HepG2 (cell line): ENCODE data around the gene GLRX5. TPM values are rescaled to one million over a fixed set of nuclear protein-coding genes. Genes with fewer than 3 reads are reported as not detected.

Source experiments
- FOSL1 ChIP-seq: sonication (generic); formaldehyde crosslinking; IDR thresholded peaks from 2 replicates; pipeline ENCODE4 v1.9.0; 2021; ENCODE audit warnings: missing genetic modification reagents, borderline replicate concordance
- FOXJ3 ChIP-seq: sonication (generic); formaldehyde crosslinking; IDR thresholded peaks from 2 replicates; pipeline ENCODE4 v1.4.0; 2020; ENCODE audit warnings: missing genetic modification reagents, mild to moderate bottlenecking, borderline replicate concordance
- KDM5B ChIP-seq: sonication (generic); formaldehyde crosslinking; IDR thresholded peaks from 2 replicates; pipeline ENCODE4 v1.4.0; 2020; ENCODE audit warnings: missing genetic modification reagents, mild to moderate bottlenecking, borderline replicate concordance
- MAFG ChIP-seq: sonication (generic); formaldehyde crosslinking; IDR thresholded peaks from 2 replicates; pipeline ENCODE4 v1.5.1; 2020; ENCODE audit warnings: mild to moderate bottlenecking, missing genetic modification reagents
- MIER3 ChIP-seq: IDR thresholded peaks from 2 replicates; pipeline ENCODE4 v1.6.1; 2016; ENCODE audit warnings: missing compliant biosample characterization, borderline replicate concordance
- RBFOX2 ChIP-seq: fragments of 200-400 bp; formaldehyde crosslinking; IDR thresholded peaks from 2 replicates; pipeline ENCODE4 v1.6.1; 2017; ENCODE audit warnings: low read depth, mild to moderate bottlenecking, low read length
- ZNF383 ChIP-seq: sonication (generic); formaldehyde crosslinking; IDR thresholded peaks from 2 replicates; pipeline ENCODE4 v1.4.0; 2020; ENCODE audit warnings: missing genetic modification reagents, mild to moderate bottlenecking, borderline replicate concordance
- ZNF550 ChIP-seq: sonication (generic); formaldehyde crosslinking; IDR thresholded peaks from 2 replicates; pipeline ENCODE4 v1.4.0; 2020; ENCODE audit warnings: mild to moderate bottlenecking, missing genetic modification reagents, borderline replicate concordance
- polyA plus RNA-seq, 8 experiments: library from polyadenylated mRNA; depleted of rRNA in 3 of 8; stranded (reverse) in 7 of 8; unstranded in 1 of 8; fragments of >200 nt; fragmentation: Illumina TruSeq in 4 of 8; extraction: Trizol in 4 of 8; gene quantifications; 2 replicates each; pipeline versions ENCODE4 v1.2.1 to v1.2.3, GENCODE V29; 2011 to 2016; ENCODE audit warnings: low read depth in 4 of 8, missing spikeins in 1 of 8, mixed read lengths in 1 of 8; ENCODE audit not compliant: insufficient read depth in 1 of 8
- total RNA-seq, 5 experiments: library from RNA; depleted of rRNA; stranded (reverse); fragments of >200 nt; fragmentation: Illumina TruSeq; extraction: Trizol; gene quantifications; 2 replicates each; pipeline ENCODE4 v1.2.3, GENCODE V29; 2016; ENCODE audit warnings: low read depth in 1 of 5
- TF ChIP-seq, protein P1 (sequence below): fragments of 450-650 bp; IDR thresholded peaks from 2 replicates; pipeline ENCODE4 v1.6.1; 2017; ENCODE audit warnings: mild to moderate bottlenecking
- TF ChIP-seq, protein P2 (sequence below): sonication (generic); formaldehyde crosslinking; IDR thresholded peaks from 2 replicates; pipeline ENCODE4 v1.4.0; 2020; ENCODE audit warnings: low read depth, mild to moderate bottlenecking, missing genetic modification reagents
- TF ChIP-seq, protein P3 (sequence below): sonication (generic); formaldehyde crosslinking; IDR thresholded peaks from 2 replicates; pipeline ENCODE4 v1.5.0; 2020; ENCODE audit warnings: mild to moderate bottlenecking, missing genetic modification reagents
- TF ChIP-seq, protein P4 (sequence below): sonication (generic); formaldehyde crosslinking; IDR thresholded peaks from 2 replicates; pipeline ENCODE4 v1.4.0; 2020; ENCODE audit warnings: missing genetic modification reagents
- TF ChIP-seq, protein P5 (sequence below): sonication (generic); formaldehyde crosslinking; IDR thresholded peaks from 2 replicates; pipeline ENCODE4 v1.5.0; 2020; ENCODE audit warnings: mild to moderate bottlenecking, missing genetic modification reagents

GLRX5 gene
- total and polyA plus RNA-seq, 2 of the 13 experiments (the other 11 are each of a cell fraction or from before 2014, with no cell fraction given) = 122 to 146 TPM

DNA sequence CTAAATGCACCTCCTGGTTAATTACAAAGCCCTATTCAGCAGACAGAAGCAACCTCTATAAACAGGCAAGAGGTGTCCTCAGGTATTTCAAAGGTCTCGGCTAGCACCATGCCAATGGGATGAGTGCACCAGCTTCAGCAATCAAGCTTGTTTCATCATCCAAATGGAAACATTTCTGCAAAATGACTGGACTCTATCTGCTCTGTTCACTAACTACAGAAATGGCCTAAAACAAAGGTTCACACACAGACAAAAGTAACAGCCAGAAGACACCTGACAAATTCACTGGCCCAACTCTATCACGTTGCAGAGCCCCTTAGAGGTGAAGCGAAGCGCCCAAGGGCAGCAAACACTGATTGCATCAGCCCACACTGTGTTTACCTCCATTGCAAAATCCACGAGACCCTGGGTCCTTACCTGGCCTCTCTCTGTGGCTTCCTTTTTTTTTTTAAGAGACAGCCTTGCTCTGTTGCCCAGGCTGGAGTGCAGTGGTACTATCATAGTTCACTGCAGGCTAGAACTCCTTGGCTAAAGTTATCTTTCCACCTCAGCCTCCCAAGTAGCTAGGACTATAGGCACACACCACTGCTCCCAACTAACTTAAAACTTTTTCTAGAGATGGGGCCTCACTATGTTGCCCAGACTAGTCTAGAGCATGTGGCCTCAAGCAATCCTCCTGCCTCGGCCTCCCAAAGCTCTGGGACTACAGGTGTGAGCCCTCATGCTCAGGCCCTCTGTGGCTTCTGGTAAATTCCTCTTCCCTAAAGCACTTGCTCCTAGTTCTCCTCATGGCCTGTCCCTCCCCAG is 9.9 kb upstream of the GLRX5 start (continued):
- TF ChIP-seq, protein P1, sequence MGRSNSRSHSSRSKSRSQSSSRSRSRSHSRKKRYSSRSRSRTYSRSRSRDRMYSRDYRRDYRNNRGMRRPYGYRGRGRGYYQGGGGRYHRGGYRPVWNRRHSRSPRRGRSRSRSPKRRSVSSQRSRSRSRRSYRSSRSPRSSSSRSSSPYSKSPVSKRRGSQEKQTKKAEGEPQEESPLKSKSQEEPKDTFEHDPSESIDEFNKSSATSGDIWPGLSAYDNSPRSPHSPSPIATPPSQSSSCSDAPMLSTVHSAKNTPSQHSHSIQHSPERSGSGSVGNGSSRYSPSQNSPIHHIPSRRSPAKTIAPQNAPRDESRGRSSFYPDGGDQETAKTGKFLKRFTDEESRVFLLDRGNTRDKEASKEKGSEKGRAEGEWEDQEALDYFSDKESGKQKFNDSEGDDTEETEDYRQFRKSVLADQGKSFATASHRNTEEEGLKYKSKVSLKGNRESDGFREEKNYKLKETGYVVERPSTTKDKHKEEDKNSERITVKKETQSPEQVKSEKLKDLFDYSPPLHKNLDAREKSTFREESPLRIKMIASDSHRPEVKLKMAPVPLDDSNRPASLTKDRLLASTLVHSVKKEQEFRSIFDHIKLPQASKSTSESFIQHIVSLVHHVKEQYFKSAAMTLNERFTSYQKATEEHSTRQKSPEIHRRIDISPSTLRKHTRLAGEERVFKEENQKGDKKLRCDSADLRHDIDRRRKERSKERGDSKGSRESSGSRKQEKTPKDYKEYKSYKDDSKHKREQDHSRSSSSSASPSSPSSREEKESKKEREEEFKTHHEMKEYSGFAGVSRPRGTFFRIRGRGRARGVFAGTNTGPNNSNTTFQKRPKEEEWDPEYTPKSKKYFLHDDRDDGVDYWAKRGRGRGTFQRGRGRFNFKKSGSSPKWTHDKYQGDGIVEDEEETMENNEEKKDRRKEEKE = no peak
- TF ChIP-seq KDM5B (CRISPR knock-in tag) = peak; percentile 24; the same call in 1 of the 2 replicates
- TF ChIP-seq FOSL1 (CRISPR knock-in tag) = peak; percentile 47; the same call in 1 of the 2 replicates
- TF ChIP-seq FOXJ3 = peak; percentile 99
- peak; percentile 12; the same call in 1 of the 2 replicates for TF ChIP-seq RBFOX2
- 0 out of 2 replicates have a peak, but pooled peaks have one; percentile 47 for TF ChIP-seq ZNF383
- TF ChIP-seq ZNF550 (CRISPR knock-in tag) = no peak
- TF ChIP-seq, protein P2, sequence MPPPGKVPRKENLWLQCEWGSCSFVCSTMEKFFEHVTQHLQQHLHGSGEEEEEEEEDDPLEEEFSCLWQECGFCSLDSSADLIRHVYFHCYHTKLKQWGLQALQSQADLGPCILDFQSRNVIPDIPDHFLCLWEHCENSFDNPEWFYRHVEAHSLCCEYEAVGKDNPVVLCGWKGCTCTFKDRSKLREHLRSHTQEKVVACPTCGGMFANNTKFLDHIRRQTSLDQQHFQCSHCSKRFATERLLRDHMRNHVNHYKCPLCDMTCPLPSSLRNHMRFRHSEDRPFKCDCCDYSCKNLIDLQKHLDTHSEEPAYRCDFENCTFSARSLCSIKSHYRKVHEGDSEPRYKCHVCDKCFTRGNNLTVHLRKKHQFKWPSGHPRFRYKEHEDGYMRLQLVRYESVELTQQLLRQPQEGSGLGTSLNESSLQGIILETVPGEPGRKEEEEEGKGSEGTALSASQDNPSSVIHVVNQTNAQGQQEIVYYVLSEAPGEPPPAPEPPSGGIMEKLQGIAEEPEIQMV (CRISPR knock-in tag) = 0 out of 2 replicates have a peak, but pooled peaks have one; percentile 71
- TF ChIP-seq, protein P3, sequence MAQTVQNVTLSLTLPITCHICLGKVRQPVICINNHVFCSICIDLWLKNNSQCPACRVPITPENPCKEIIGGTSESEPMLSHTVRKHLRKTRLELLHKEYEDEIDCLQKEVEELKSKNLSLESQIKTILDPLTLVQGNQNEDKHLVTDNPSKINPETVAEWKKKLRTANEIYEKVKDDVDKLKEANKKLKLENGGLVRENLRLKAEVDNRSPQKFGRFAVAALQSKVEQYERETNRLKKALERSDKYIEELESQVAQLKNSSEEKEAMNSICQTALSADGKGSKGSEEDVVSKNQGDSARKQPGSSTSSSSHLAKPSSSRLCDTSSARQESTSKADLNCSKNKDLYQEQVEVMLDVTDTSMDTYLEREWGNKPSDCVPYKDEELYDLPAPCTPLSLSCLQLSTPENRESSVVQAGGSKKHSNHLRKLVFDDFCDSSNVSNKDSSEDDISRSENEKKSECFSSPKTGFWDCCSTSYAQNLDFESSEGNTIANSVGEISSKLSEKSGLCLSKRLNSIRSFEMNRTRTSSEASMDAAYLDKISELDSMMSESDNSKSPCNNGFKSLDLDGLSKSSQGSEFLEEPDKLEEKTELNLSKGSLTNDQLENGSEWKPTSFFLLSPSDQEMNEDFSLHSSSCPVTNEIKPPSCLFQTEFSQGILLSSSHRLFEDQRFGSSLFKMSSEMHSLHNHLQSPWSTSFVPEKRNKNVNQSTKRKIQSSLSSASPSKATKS (CRISPR knock-in tag) = 0 out of 2 replicates have a peak, but pooled peaks have one; percentile 83
- TF ChIP-seq, protein P4, sequence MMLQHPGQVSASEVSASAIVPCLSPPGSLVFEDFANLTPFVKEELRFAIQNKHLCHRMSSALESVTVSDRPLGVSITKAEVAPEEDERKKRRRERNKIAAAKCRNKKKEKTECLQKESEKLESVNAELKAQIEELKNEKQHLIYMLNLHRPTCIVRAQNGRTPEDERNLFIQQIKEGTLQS (CRISPR knock-in tag) = peak; percentile 97
- no peak for TF ChIP-seq MAFG (CRISPR knock-in tag)
- TF ChIP-seq, protein P5, sequence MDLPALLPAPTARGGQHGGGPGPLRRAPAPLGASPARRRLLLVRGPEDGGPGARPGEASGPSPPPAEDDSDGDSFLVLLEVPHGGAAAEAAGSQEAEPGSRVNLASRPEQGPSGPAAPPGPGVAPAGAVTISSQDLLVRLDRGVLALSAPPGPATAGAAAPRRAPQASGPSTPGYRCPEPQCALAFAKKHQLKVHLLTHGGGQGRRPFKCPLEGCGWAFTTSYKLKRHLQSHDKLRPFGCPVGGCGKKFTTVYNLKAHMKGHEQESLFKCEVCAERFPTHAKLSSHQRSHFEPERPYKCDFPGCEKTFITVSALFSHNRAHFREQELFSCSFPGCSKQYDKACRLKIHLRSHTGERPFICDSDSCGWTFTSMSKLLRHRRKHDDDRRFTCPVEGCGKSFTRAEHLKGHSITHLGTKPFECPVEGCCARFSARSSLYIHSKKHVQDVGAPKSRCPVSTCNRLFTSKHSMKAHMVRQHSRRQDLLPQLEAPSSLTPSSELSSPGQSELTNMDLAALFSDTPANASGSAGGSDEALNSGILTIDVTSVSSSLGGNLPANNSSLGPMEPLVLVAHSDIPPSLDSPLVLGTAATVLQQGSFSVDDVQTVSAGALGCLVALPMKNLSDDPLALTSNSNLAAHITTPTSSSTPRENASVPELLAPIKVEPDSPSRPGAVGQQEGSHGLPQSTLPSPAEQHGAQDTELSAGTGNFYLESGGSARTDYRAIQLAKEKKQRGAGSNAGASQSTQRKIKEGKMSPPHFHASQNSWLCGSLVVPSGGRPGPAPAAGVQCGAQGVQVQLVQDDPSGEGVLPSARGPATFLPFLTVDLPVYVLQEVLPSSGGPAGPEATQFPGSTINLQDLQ = peak; percentile 71; the same call in 1 of the 2 replicates
- peak; percentile 90; the same call in 1 of the 2 replicates for TF ChIP-seq MIER3 (CRISPR knock-in tag)
